Thoracic aorta (tissue), 2 donors: ENCODE results near the gene REL. TPM values are rescaled to one million over a fixed set of nuclear protein-coding genes. Genes with fewer than 3 reads are reported as not detected.

Experiments
- ATAC-seq: fragments of 150-250 bp; one replicate; pipeline ENCODE4 v1.8.0; 2017; ENCODE audit warnings: low read depth; ENCODE audit not compliant: insufficient number of reproducible peaks, low FRiP score
- DNase-seq: peaks from one replicate; pipeline ENCODE4 v3.0.0-alpha.2; 2020; ENCODE audit warnings: low spot score
- H3K27ac ChIP-seq, 2 donors: fragments of 200-600 bp; sonication (generic); 1 replicate in 1 of 2; 2 replicates in 1 of 2; pipeline ENCODE4 v1.5.1; 2016; ENCODE audit warnings: mild to moderate bottlenecking in 2 of 2, moderate library complexity in 2 of 2
- H3K27me3 ChIP-seq: fragments of 200-600 bp; sonication (generic); replicated peaks from 2 replicates; pipeline ENCODE4 v1.6.0; 2016; ENCODE audit warnings: mild to moderate bottlenecking; ENCODE audit not compliant: insufficient read depth
- H3K36me3 ChIP-seq: fragments of 200-600 bp; sonication (generic); one replicate; pipeline ENCODE4 v1.5.1; 2016
- H3K4me1 ChIP-seq, 2 donors: fragments of 200-600 bp; sonication (generic); 1 replicate in 1 of 2; 2 replicates in 1 of 2; pipeline versions ENCODE4 v1.5.1 to v1.6.0; 2016; ENCODE audit warnings: low read depth in 2 of 2, mild to moderate bottlenecking in 1 of 2; ENCODE audit not compliant: control insufficient read depth in 1 of 2
- H3K4me3 ChIP-seq: fragments of 200-600 bp; sonication (generic); 2 replicates; pipeline ENCODE4 v1.5.1; 2016; ENCODE audit warnings: mild to moderate bottlenecking
- H3K9me3 ChIP-seq: fragments of 200-600 bp; sonication (generic); 2 replicates; pipeline ENCODE4 v1.5.1; 2016
- total RNA-seq, 2 donors: library from RNA; depleted of rRNA; stranded (reverse); fragments of >200 nt; gene quantifications; one replicate each; pipeline versions ENCODE4 v1.1.0 to v1.2.3, GENCODE V29; 2016
- TF ChIP-seq, protein P1 (sequence below): fragments of 200-600 bp; sonication (generic); IDR thresholded peaks from one replicate; pipeline ENCODE4 v1.5.1; 2019; ENCODE audit warnings: antibody characterized with exemption

Gene REL
- total RNA-seq, 2 donors from 2014 or later = 15.7 to 26.9 TPM

DNA sequence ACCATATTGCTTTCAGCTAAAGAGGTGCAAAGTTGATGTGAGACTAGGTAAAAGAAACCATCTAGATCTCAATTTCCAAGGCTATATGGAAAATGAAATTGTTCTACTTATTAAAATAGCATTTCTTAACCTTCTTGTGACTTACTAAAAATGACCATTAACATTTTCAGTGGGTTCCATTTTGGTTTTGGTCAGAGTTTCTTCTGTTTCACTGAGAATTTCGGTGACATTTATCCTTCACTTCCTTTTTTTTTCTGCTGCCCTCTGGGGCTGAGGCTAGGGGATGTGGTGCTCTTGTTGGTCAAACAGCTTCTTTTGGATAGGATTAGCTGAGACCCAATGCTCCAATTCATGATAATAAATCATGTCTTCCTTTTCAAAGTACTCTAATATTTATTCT lies 44.3 kb upstream of the REL start:
- H3K36me3 ChIP-seq = no peaks in the 10 kb centered on the region
- TF ChIP-seq, protein P1, sequence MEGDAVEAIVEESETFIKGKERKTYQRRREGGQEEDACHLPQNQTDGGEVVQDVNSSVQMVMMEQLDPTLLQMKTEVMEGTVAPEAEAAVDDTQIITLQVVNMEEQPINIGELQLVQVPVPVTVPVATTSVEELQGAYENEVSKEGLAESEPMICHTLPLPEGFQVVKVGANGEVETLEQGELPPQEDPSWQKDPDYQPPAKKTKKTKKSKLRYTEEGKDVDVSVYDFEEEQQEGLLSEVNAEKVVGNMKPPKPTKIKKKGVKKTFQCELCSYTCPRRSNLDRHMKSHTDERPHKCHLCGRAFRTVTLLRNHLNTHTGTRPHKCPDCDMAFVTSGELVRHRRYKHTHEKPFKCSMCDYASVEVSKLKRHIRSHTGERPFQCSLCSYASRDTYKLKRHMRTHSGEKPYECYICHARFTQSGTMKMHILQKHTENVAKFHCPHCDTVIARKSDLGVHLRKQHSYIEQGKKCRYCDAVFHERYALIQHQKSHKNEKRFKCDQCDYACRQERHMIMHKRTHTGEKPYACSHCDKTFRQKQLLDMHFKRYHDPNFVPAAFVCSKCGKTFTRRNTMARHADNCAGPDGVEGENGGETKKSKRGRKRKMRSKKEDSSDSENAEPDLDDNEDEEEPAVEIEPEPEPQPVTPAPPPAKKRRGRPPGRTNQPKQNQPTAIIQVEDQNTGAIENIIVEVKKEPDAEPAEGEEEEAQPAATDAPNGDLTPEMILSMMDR = no peak
- H3K4me1 ChIP-seq = no peaks in the 10 kb centered on the region
- no peak overlapping the region for H3K27ac ChIP-seq
- no peaks in the 10 kb centered on the region for H3K9me3 ChIP-seq
- ATAC-seq (no peak), DNase-seq (no peak)
- no peaks in the 10 kb centered on the region for H3K27me3 ChIP-seq
- no peak overlapping the region for H3K4me3 ChIP-seq

DNA sequence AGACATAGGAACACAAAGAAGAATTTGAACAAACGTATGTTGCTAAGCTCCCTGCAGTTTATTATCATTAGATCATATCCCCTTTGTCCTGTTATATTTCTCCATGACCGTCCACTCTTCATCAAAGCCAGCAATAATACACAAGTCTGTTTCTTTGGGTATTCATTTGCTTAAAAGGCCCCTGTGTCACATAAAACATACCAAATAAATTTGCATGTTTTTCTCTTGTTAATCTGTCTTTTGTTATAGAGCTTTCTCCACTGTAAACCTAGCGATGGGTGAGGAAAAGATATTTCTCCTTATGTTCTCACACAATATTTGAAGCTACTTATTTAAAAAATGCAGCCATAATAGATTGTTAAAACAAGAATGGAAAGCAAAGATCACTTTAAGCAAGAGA lies 42.9 kb upstream of the REL start:
- no peak for ATAC-seq
- TF ChIP-seq, protein P1 = no peak
- H3K27ac ChIP-seq = no peak overlapping the region
- H3K4me3 ChIP-seq = no peak overlapping the region
- no peaks in the 10 kb centered on the region for H3K36me3 ChIP-seq
- DNase-seq = no peak
- H3K27me3 ChIP-seq = no peaks in the 10 kb centered on the region
- no peaks in the 10 kb centered on the region for H3K9me3 ChIP-seq
- H3K4me1 ChIP-seq = no peaks in the 10 kb centered on the region

DNA sequence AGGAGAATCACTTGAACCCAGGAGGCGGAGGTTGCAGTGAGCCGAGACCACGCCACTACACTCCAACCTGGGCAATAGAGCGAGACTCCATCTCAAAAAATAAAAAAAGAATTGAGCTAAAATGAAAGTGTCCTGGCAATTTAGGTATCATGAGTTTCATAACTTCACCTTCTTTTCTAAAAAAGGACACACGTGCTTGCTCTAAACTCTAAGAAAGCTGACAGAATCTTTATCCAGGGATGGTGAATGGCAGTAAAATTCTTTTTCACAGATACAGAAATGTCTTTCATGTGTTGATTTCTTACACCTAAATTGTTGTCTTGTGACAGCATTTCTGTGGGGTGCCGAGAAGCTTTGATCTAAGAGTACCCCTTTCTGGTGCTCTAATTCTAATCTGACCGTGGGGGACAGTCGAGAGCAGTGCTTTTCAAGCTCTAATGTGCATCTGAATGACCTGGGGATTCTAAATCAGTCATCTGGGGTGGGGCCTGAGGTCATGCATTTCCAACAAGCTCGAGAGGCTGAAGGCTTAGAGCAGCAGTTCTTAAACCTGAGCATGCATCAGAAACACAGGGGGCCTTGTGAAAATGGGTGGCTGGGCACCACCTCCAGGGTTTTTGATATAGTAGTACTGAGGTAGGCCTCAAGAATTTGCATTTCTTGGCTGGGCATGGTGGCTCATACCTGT lies 42.1 kb upstream of the REL start:
- Histone ChIP-seq H3K36me3 (no peaks in the 10 kb centered on the region), H3K27ac (no peak overlapping the region), H3K27me3 (no peaks in the 10 kb centered on the region), H3K4me3 (no peak overlapping the region), H3K9me3 (no peaks in the 10 kb centered on the region), H3K4me1 (no peaks in the 10 kb centered on the region)
- TF ChIP-seq, protein P1 = no peak
- no peak for DNase-seq
- no peak for ATAC-seq

DNA sequence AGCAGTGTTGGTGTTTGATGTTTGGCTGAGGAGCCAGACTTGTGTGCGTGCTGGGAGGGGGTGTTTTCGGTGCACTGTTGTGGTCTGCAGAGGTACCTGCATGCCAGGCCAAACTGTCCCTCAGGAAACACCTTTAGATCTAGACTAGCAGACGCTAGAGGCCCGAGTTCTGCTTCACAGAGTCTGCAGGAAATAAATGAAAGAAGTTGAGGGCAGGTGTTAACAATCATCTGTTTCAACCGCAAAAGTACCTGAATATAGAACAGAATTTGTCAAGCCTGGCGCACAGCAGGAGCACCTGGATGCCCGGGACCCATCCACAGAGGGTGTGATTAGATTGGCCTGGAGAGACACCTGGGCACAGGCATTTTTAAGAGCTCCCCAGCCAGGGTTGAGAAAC lies 40.5 kb upstream of the REL start:
- ATAC-seq (no peak), DNase-seq (no peak)
- no peaks in the 10 kb centered on the region for H3K4me1 ChIP-seq
- TF ChIP-seq, protein P1 = no peak
- no peak overlapping the region for H3K27ac ChIP-seq
- H3K36me3 ChIP-seq = no peaks in the 10 kb centered on the region
- H3K9me3 ChIP-seq = no peaks in the 10 kb centered on the region
- H3K27me3 ChIP-seq = no peaks in the 10 kb centered on the region
- no peak overlapping the region for H3K4me3 ChIP-seq

DNA sequence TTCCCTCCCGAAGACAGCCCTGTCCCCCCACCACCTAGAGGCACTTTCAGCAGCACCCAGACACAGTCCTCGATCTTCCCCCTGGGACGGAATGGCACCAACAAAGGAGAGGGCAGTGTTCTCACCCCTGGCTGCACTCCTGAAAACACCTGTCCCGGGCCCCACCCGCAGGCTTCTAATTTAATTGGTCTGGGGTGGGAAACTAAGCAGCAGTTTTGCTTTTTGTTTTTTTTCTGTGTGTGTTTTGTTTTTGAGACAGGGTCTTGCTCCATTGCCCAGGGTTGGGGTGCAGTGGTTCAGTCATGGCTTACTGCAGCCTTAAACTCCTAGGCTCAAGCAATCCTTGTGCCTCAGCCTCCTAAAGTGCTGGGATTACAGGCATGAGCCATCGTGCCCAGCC lies 38.4 kb upstream of the REL start:
- ATAC-seq (no peak), DNase-seq (no peak)
- H3K36me3 ChIP-seq = no peaks in the 10 kb centered on the region

More for the DNA sequence above, 38.4 kb upstream of the REL start:
- H3K4me1 ChIP-seq = no peaks in the 10 kb centered on the region
- H3K9me3 ChIP-seq = no peaks in the 10 kb centered on the region
- no peak overlapping the region for H3K4me3 ChIP-seq
- H3K27ac ChIP-seq = no peak overlapping the region
- TF ChIP-seq, protein P1 = no peak
- H3K27me3 ChIP-seq = no peaks in the 10 kb centered on the region
